Measurements from ENCODE around the gene CYP4B1.
"Not testable (repeated sequence)": the region's sequence is repeated elsewhere in the genome, so short reads cannot be mapped to it uniquely, and the experiment has no call there.

The CYP4B1 gene

DNA sequence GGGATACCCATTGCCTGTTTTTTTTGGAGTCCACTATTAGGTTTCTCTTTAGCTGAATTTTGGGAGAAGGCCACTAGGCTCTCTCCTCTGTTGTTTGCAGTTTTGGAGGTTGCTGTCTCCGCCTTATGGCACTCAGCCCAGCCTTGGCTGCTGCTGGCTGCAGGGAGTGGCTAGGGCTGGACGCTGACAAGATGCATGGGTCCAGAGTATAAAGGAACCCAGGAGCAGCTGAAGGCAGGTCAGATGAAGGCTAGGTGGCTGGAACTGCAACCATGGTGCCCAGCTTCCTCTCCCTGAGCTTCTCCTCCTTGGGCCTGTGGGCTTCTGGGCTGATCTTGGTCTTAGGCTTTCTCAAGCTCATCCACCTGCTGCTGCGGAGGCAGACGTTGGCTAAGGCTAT is at the start of gene CYP4B1:
Gene CYP4B1 (plus strand): TSS at position 237 of the 400 bp plus-strand sequence. CDS start 36 bp downstream, at position 273.
- Histone ChIP-seq H3K79me2 (ENCODE audit: low read length) (no peaks in the 10 kb centered on the region), H3K27me3 (ENCODE audit: low read depth, low read length) (no peaks in the 10 kb centered on the region), H3K4me3 (ENCODE audit: low read length) (no peak within 1 kb of the TSS), H3K36me3 (replicated peaks; ENCODE audit: low read depth, low read length) (no peaks in the 10 kb centered on the region), H4K20me1 (ENCODE audit: insufficient read depth, low read length) (no peaks in the 10 kb centered on the region), H2AFZ (ENCODE audit: low read depth, low read length) (no peak within 1 kb of the TSS), H3K9ac (ENCODE audit: low read length) (no peak within 1 kb of the TSS), H3K27ac (ENCODE audit: low read length) (no peak within 1 kb of the TSS), H3K4me2 (ENCODE audit: low read length) (no peak within 1 kb of the TSS), H3K4me1 (ENCODE audit: low read length) (no peaks in the 10 kb centered on the region), H3K9me3 (ENCODE audit: insufficient read depth, low read length) (no peaks in the 10 kb centered on the region)
- no peak for TF ChIP-seq EZH2phosphoT487 (IDR thresholded peaks at IDR 0.05; ENCODE audit: low read depth)
- TF ChIP-seq, protein P1, sequence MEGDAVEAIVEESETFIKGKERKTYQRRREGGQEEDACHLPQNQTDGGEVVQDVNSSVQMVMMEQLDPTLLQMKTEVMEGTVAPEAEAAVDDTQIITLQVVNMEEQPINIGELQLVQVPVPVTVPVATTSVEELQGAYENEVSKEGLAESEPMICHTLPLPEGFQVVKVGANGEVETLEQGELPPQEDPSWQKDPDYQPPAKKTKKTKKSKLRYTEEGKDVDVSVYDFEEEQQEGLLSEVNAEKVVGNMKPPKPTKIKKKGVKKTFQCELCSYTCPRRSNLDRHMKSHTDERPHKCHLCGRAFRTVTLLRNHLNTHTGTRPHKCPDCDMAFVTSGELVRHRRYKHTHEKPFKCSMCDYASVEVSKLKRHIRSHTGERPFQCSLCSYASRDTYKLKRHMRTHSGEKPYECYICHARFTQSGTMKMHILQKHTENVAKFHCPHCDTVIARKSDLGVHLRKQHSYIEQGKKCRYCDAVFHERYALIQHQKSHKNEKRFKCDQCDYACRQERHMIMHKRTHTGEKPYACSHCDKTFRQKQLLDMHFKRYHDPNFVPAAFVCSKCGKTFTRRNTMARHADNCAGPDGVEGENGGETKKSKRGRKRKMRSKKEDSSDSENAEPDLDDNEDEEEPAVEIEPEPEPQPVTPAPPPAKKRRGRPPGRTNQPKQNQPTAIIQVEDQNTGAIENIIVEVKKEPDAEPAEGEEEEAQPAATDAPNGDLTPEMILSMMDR (IDR thresholded peaks at IDR 0.05; ENCODE audit: low read depth, low read length) = no peak

DNA sequence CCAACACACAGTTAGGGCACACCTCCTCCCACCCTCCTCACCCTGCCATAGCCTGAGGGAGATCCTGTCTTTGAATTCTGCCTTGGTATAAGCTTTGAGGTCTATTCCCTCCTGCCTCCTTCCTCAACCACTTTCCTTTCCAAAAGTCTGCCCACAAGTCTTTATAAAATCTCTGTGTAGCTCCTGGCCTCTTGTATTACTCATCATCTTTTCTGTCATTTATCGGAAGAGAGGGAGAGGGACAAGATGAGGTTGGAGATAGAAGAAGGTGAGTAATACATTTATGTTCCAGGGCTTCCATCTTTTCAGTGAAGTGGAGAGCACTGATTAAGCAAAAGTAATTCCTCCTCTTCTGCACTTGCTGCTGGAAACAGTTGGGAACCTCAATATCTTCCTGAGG is 49.4 kb upstream of the CYP4B1 start:
- Histone ChIP-seq H3K9ac (ENCODE audit: low read length) (no peak overlapping the region), H3K79me2 (ENCODE audit: low read length) (no peaks in the 10 kb centered on the region), H3K4me3 (ENCODE audit: low read length) (no peak overlapping the region), H3K4me2 (ENCODE audit: low read length) (no peak overlapping the region), H3K9me3 (ENCODE audit: insufficient read depth, low read length) (no peaks in the 10 kb centered on the region), H3K27me3 (ENCODE audit: low read depth, low read length) (peaks cover 7% of the 10 kb centered on the region; the same call in 1 of the 2 replicates), H3K36me3 (replicated peaks; ENCODE audit: low read depth, low read length) (no peaks in the 10 kb centered on the region), H3K4me1 (ENCODE audit: low read length) (no peaks in the 10 kb centered on the region), H2AFZ (ENCODE audit: low read depth, low read length) (no peak overlapping the region), H4K20me1 (ENCODE audit: insufficient read depth, low read length) (no peaks in the 10 kb centered on the region), H3K27ac (ENCODE audit: low read length) (no peak overlapping the region)
- TF ChIP-seq, protein P1 (IDR thresholded peaks at IDR 0.05; ENCODE audit: low read depth, low read length) = no peak
- no peak for TF ChIP-seq EZH2phosphoT487 (IDR thresholded peaks at IDR 0.05; ENCODE audit: low read depth)

GRCh38 chr1:46749921-46750404 is 48.9 kb upstream of the CYP4B1 start:
- Histone ChIP-seq H3K9ac (ENCODE audit: low read length) (no peak overlapping the region), H3K36me3 (replicated peaks; ENCODE audit: low read depth, low read length) (no peaks in the 10 kb centered on the region), H3K27me3 (ENCODE audit: low read depth, low read length) (peaks cover 7% of the 10 kb centered on the region; the same call in 1 of the 2 replicates), H3K4me2 (ENCODE audit: low read length) (no peak overlapping the region), H3K79me2 (ENCODE audit: low read length) (no peaks in the 10 kb centered on the region), H3K9me3 (ENCODE audit: insufficient read depth, low read length) (no peaks in the 10 kb centered on the region), H4K20me1 (ENCODE audit: insufficient read depth, low read length) (no peaks in the 10 kb centered on the region), H3K4me1 (ENCODE audit: low read length) (no peaks in the 10 kb centered on the region), H2AFZ (ENCODE audit: low read depth, low read length) (no peak overlapping the region), H3K27ac (ENCODE audit: low read length) (no peak overlapping the region), H3K4me3 (ENCODE audit: low read length) (no peak overlapping the region)
- TF ChIP-seq, protein P1 (IDR thresholded peaks at IDR 0.05; ENCODE audit: low read depth, low read length) = no peak
- TF ChIP-seq EZH2phosphoT487 (IDR thresholded peaks at IDR 0.05; ENCODE audit: low read depth) = no peak

DNA sequence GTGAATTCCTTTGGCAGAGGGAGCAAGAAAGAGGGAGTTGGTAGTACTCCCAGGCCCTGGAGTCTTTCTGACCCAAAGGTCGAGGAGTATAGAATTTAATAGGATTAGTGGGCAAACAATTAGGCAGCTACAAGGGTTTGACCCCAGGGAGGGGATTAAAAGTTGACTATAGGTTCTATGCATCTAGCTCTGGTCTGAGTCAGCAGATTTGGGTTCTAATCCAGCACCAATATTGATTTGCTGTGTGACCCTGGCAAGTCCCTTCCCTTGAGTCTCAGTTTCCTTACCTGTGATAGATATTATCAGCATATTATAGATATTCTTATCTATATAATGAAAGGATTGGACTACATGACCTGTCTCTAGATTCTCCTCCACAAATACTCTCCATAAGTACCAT is 44.9 kb upstream of the CYP4B1 start:
- Histone ChIP-seq H3K4me1 (ENCODE audit: low read length) (no peaks in the 10 kb centered on the region), H2AFZ (ENCODE audit: low read depth, low read length) (no peak overlapping the region), H3K27me3 (ENCODE audit: low read depth, low read length) (peaks cover 7% of the 10 kb centered on the region; the same call in 1 of the 2 replicates), H3K27ac (ENCODE audit: low read length) (no peak overlapping the region), H3K9me3 (ENCODE audit: insufficient read depth, low read length) (no peaks in the 10 kb centered on the region), H3K4me2 (ENCODE audit: low read length) (no peak overlapping the region), H3K4me3 (ENCODE audit: low read length) (no peak overlapping the region), H4K20me1 (ENCODE audit: insufficient read depth, low read length) (no peaks in the 10 kb centered on the region), H3K9ac (ENCODE audit: low read length) (no peak overlapping the region), H3K36me3 (replicated peaks; ENCODE audit: low read depth, low read length) (no peaks in the 10 kb centered on the region), H3K79me2 (ENCODE audit: low read length) (no peaks in the 10 kb centered on the region)
- TF ChIP-seq EZH2phosphoT487 (IDR thresholded peaks at IDR 0.05; ENCODE audit: low read depth) = no peak
- TF ChIP-seq, protein P1 (IDR thresholded peaks at IDR 0.05; ENCODE audit: low read depth, low read length) = no peak

DNA sequence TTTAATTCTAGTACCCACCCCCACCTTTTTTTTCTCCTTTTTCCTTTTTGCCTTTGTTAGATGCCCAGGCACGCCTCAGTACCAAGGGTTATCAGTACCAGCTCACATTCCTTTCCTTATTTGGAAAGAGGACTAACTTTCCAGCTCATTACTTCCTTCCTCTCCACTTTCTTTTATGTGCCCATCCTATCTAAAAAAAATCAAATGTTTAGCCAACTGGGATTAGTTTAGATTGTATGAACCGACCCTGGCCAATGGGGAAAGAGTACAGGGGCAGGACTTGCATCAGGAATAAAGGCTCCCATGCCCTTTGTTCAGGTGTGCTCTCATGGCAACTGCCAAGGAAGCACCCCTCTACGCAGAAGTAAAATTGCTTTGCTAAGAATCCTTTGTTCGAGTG is 44.1 kb upstream of the CYP4B1 start:
- H3K27ac ChIP-seq (ENCODE audit: low read length) = not testable (repeated sequence)

More for the DNA sequence above, 44.1 kb upstream of the CYP4B1 start:
- H3K79me2 ChIP-seq (ENCODE audit: low read length); H3K36me3 ChIP-seq (replicated peaks; ENCODE audit: low read depth, low read length); H3K9ac ChIP-seq (ENCODE audit: low read length); H3K4me3 ChIP-seq (ENCODE audit: low read length); H4K20me1 ChIP-seq (ENCODE audit: insufficient read depth, low read length); H3K9me3 ChIP-seq (ENCODE audit: insufficient read depth, low read length); H2AFZ ChIP-seq (ENCODE audit: low read depth, low read length); H3K4me2 ChIP-seq (ENCODE audit: low read length); H3K27me3 ChIP-seq (ENCODE audit: low read depth, low read length); H3K4me1 ChIP-seq (ENCODE audit: low read length): not testable (repeated sequence)
